ENCODE measurements around the gene ACSF3. TPM values are rescaled to one million over a fixed set of nuclear protein-coding genes. Genes with fewer than 3 reads are reported as not detected.

Gene ACSF3
- total RNA-seq, 1 donor from 2014 or later, result 31.7 TPM

- TF ChIP-seq, protein P1, sequence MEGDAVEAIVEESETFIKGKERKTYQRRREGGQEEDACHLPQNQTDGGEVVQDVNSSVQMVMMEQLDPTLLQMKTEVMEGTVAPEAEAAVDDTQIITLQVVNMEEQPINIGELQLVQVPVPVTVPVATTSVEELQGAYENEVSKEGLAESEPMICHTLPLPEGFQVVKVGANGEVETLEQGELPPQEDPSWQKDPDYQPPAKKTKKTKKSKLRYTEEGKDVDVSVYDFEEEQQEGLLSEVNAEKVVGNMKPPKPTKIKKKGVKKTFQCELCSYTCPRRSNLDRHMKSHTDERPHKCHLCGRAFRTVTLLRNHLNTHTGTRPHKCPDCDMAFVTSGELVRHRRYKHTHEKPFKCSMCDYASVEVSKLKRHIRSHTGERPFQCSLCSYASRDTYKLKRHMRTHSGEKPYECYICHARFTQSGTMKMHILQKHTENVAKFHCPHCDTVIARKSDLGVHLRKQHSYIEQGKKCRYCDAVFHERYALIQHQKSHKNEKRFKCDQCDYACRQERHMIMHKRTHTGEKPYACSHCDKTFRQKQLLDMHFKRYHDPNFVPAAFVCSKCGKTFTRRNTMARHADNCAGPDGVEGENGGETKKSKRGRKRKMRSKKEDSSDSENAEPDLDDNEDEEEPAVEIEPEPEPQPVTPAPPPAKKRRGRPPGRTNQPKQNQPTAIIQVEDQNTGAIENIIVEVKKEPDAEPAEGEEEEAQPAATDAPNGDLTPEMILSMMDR (IDR thresholded peaks at IDR 0.05), result no peak
- intact Hi-C loops (cut with DNase I), result no loop called here
- no peak overlapping the region for H3K27ac ChIP-seq
- no peaks in the 10 kb centered on the region for H3K36me3 ChIP-seq
- no peaks in the 10 kb centered on the region for H3K4me1 ChIP-seq
- no peaks in the 10 kb centered on the region for H3K9me3 ChIP-seq
- ATAC-seq, result no peak
- no peak for DNase-seq
- peaks cover 61% of the 10 kb centered on the region for H3K27me3 ChIP-seq (ENCODE audit: low read depth)
- H3K4me3 ChIP-seq, result no peak overlapping the region
Observed at GRCh38 chr16:89054261-89054661, 39.4 kb upstream of the ACSF3 start.

DNA sequence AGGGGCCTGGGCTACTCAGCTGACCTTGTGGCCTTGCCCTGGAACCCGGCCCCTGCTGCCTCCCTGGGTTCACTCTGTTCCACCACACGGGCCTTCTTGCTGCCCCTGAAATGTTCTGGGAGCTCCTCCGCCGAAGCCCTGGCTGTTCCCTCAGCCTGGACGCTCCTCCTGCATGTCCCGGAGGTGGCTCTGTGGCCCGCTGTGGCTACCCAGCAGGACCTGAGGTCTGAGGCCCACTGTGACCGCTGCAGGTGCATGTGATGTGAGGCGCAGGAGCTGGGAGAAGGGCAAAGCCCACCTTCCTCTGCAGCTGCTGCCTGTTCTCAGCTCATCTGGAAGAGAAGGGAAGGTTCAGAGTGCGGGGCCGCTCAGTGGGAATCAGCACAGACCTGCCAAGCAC, 38.9 kb upstream of the ACSF3 start:
- H3K36me3 ChIP-seq, result no peaks in the 10 kb centered on the region
- DNase-seq, result no peak
- no peak overlapping the region for H3K4me3 ChIP-seq
- no peaks in the 10 kb centered on the region for H3K4me1 ChIP-seq
- ATAC-seq, result no peak
- peaks cover 56% of the 10 kb centered on the region for H3K27me3 ChIP-seq (ENCODE audit: low read depth)
- intact Hi-C loops (cut with DNase I), result no loop called here
- H3K27ac ChIP-seq, result no peak overlapping the region
- TF ChIP-seq, protein P1 (IDR thresholded peaks at IDR 0.05), result no peak
- no peaks in the 10 kb centered on the region for H3K9me3 ChIP-seq

DNA sequence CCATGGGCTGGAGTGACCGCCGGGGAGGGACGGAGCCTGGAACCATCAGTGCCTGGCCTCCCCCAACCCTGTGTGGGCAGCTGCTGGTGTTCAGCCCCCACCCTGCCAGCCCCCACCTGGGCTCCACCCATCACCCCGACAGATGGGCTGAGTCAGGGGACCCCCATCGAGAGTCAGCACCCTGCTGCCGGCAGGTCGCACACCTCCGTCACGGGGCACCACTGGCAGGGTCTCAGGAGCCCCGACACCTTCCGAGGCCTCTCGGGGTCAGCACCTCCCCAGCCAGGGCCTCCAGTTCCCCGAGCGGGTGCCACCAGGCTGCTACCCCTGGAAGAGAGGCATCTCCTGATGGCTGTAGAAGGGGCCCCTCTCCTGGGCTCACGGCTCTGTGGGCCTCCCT, 38.3 kb upstream of the ACSF3 start:
- Histone ChIP-seq H3K4me3 (no peak overlapping the region), H3K9me3 (no peaks in the 10 kb centered on the region), H3K27ac (no peak overlapping the region), H3K36me3 (no peaks in the 10 kb centered on the region), H3K27me3 (ENCODE audit: low read depth) (peaks cover 50% of the 10 kb centered on the region), H3K4me1 (no peaks in the 10 kb centered on the region)
- DNase-seq (no peak), ATAC-seq (no peak)
- intact Hi-C loops (cut with DNase I), result no loop called here
- TF ChIP-seq, protein P1 (IDR thresholded peaks at IDR 0.05), result no peak

DNA sequence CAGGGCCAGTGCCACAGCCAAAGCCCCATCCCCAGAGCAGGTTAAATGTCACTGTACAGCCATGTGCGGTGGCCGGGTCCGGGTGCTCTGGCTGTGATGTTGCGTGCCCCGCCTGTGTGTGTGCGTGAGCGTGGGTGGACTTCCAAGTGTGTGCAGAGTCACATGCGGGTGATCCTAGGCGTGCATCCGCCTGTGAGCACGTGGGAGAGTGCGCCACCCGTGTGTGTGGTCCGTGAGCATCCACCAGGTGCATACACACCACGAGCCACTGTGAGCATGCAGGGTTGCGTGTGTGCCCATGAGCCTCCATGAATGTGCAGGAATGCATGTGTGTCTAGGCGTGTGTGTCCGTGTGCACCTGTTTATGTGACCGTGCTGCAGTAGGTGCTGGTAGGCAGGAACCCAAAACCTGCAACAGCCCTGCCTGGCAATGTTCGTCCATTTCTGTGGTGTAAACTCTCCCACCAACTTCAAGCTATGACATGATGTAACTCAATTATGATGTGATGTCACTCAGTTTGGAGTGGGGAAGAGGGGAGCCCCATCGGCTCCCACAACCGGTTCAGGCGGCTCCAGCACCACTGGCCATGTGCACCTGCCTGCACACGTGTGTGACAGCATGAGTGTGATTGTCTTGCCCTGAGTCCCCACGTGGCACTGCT, 37.6 kb upstream of the ACSF3 start:
- Histone ChIP-seq H3K36me3 (no peaks in the 10 kb centered on the region), H3K4me1 (no peaks in the 10 kb centered on the region), H3K27me3 (ENCODE audit: low read depth) (peaks cover 43% of the 10 kb centered on the region), H3K4me3 (no peak overlapping the region), H3K9me3 (no peaks in the 10 kb centered on the region), H3K27ac (no peak overlapping the region)
- intact Hi-C loops (cut with DNase I), result no loop called here
- TF ChIP-seq, protein P1 (IDR thresholded peaks at IDR 0.05), result no peak
- ATAC-seq, result no peak
- DNase-seq, result no peak

DNA sequence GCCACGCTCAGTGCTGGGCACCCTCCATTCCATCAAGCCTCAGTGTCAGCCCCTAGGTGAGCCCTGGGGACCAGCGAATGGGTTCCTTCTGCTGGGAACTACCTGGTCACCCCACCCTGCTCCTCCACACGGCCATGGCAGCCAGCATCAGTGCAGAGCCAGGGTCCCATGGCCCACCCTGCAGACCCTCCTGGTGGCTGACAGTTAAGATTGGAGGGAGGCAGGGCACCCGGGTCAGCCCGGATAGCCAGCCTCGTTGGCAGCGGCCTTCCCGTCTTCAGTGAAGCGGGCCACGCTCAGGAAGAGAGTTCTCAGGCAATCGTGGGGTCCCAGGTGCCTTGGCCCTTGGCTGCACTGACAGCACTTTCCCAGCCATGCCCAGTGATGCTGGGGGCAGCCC, 37.1 kb upstream of the ACSF3 start:
- H3K36me3 ChIP-seq, result no peaks in the 10 kb centered on the region
- H3K4me3 ChIP-seq, result no peak overlapping the region
- no peak for ATAC-seq
- no peak overlapping the region for H3K27ac ChIP-seq
- peaks cover 38% of the 10 kb centered on the region for H3K27me3 ChIP-seq (ENCODE audit: low read depth)
- TF ChIP-seq, protein P1 (IDR thresholded peaks at IDR 0.05), result no peak
- no peak for DNase-seq
- no peaks in the 10 kb centered on the region for H3K9me3 ChIP-seq
- intact Hi-C loops (cut with DNase I), result no loop called here
- no peaks in the 10 kb centered on the region for H3K4me1 ChIP-seq
